ENCODE measurements around the gene PLET1. TPM values are rescaled to one million over a fixed set of nuclear protein-coding genes. Genes with fewer than 3 reads are reported as not detected.

Gene PLET1
- total RNA-seq (2021; ENCODE audit: unreplicated experiment) (not detected), Bru-seq, nascent RNA (not detected), BruChase-seq, experiment 1, labeled RNA remaining after a 6-hour chase (not detected), BruChase-seq, experiment 2, labeled RNA remaining after a 2-hour chase (not detected)
- not detected in 2 replicates for polyA plus RNA-seq (2012)
- long read RNA-seq, result 0 reads

DNA sequence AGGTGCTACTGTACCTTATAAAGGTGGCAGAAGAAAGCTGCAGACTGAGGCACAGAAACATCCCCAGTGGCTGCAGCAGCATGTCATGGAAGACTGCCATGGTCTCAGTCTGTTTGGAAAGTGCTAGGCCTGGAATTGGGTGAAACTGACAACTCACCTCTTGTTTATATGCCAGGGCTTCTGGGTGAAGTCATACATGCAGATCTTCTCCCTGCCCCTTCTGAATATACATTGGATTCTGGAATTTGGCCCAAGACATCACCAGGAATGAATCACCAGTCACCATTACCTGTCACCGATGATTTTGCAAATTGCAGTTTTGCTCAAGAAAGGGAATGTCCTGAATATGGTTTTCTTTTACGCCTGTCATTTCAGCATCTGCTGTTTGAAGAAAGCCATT is at the start of gene PLET1:
Gene PLET1, minus strand, starts transcription at position 371 of the 400 bp plus-strand sequence. Its CDS starts 271 bp downstream, at position 100.
- no peaks in the 10 kb centered on the region for H3K9me2 ChIP-seq (ENCODE audit: insufficient read depth)
- BruUV-seq (replicated peaks), result no TSS peak
- H2AFZ ChIP-seq (ENCODE audit: low read depth, low read length, poor library complexity, severe bottlenecking), result no peak within 1 kb of the TSS
- no peaks in the 10 kb centered on the region for H3K27me3 ChIP-seq (ENCODE audit: insufficient read depth, low read length)
- ChIA-PET CTCF (no interaction called here), POLR2A (no interaction called here), RAD21 (ENCODE audit: low non-redundant PET in 1 of 2, low total read pairs in 2 of 2, uncharacterized antibody in 2 of 2, unreplicated experiment in 2 of 2) (no interaction called here)
- H4K20me1 ChIP-seq (ENCODE audit: insufficient read depth), result no peaks in the 10 kb centered on the region
- ATAC-seq (no peak), DNase-seq (ENCODE audit: low read depth, low spot score) (no peak)
- H3K27ac ChIP-seq (ENCODE audit: low read depth, low read length), result no peak within 1 kb of the TSS
- TF ChIP-seq SIN3A (IDR thresholded peaks at IDR 0.05; ENCODE audit: low read depth) (no peak), JUND (IDR thresholded peaks at IDR 0.05) (no peak), POLR2AphosphoS5 (IDR thresholded peaks at IDR 0.05; ENCODE audit: low read depth, low read length) (no peak), ELF1 (IDR thresholded peaks at IDR 0.05; ENCODE audit: borderline replicate concordance, low read depth) (no peak), TCF7L2 (IDR thresholded peaks at IDR 0.05; ENCODE audit: borderline replicate concordance, extremely low read depth, insufficient read depth, insufficient read length) (no peak), SRF (IDR thresholded peaks at IDR 0.05; ENCODE audit: low read depth) (no peak), ZNF274 (IDR thresholded peaks at IDR 0.05; ENCODE audit: low read depth, low read length) (no peak), EGR1 (IDR thresholded peaks at IDR 0.05; ENCODE audit: low read depth) (no peak), ZBTB33 (IDR thresholded peaks at IDR 0.05; ENCODE audit: extremely low read depth, insufficient replicate concordance, low read length) (no peak), EZH2 (IDR thresholded peaks at IDR 0.05) (no peak), POLR2A (IDR thresholded peaks at IDR 0.05; ENCODE audit: borderline replicate concordance, extremely low read depth, insufficient read depth, insufficient read length) (no peak), CTCF (IDR thresholded peaks at IDR 0.05 in 2 of 3, conservative IDR thresholded peaks at IDR 0.05 in 1 of 3; ENCODE audit: borderline replicate concordance in 1 of 3, insufficient read depth in 1 of 3, low read depth in 2 of 3, low read length in 2 of 3) (no peak), RAD21 (IDR thresholded peaks at IDR 0.05; ENCODE audit: low read depth) (no peak)
- TF ChIP-seq, protein P1, sequence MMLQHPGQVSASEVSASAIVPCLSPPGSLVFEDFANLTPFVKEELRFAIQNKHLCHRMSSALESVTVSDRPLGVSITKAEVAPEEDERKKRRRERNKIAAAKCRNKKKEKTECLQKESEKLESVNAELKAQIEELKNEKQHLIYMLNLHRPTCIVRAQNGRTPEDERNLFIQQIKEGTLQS (IDR thresholded peaks at IDR 0.05), result no peak
- intact Hi-C loops (cut with micrococcal nuclease), result no loop called here
- H3K9ac ChIP-seq (ENCODE audit: low read length), result no peak within 1 kb of the TSS
- no peaks in the 10 kb centered on the region for H3K4me1 ChIP-seq (ENCODE audit: control insufficient read depth in 1 of 2, insufficient read depth in 2 of 2, low read length in 2 of 2)
- H3K4me2 ChIP-seq (ENCODE audit: low read length), result no peak within 1 kb of the TSS
- H3K9me3 ChIP-seq (ENCODE audit: control insufficient read depth in 1 of 2, insufficient read depth in 1 of 2, low read depth in 1 of 2, low read length in 2 of 2), result no peaks in the 10 kb centered on the region
- H3K4me3 ChIP-seq (replicated peaks in 1 of 2; ENCODE audit: low read depth in 1 of 2, low read length in 2 of 2), result no peak within 1 kb of the TSS
- H3K79me2 ChIP-seq (ENCODE audit: insufficient read depth, low read length), result no peaks in the 10 kb centered on the region
- no peaks in the 10 kb centered on the region for H3K36me3 ChIP-seq (ENCODE audit: control insufficient read depth in 1 of 2, insufficient read depth in 2 of 2, low read length in 2 of 2)

All from HCT116 (cell line).